T-helper 1 cell treated with Interleukin-12 subunit alpha and Interleukin-12 subunit beta and Interleukin-4 antibody, amounts not matched to agents 30 μg/mL and 1 μg/mL, for 36 hours (primary cell): ENCODE results near the gene CTCF.
A peak's percentile ranks its signal among the peaks of the same experiment; 100 is the strongest.

Experiments
- H3K27ac Mint-ChIP-seq: one replicate; pipeline ENCODE4 v1.8.0; 2021; ENCODE audit warnings: mild to moderate bottlenecking, mixed read lengths
- H3K27me3 Mint-ChIP-seq: one replicate; pipeline ENCODE4 v1.8.0; 2021; ENCODE audit warnings: low read depth, mixed read lengths
- H3K36me3 Mint-ChIP-seq: one replicate; pipeline ENCODE4 v1.8.0; 2021; ENCODE audit warnings: low read depth, mixed read lengths
- H3K4me1 Mint-ChIP-seq: one replicate; pipeline ENCODE4 v1.8.0; 2021; ENCODE audit warnings: low read depth, mixed read lengths
- H3K4me3 Mint-ChIP-seq: one replicate; pipeline ENCODE4 v1.8.0; 2021; ENCODE audit warnings: mild to moderate bottlenecking, moderate library complexity, mixed read lengths
- H3K9me3 Mint-ChIP-seq: one replicate; pipeline ENCODE4 v1.8.0; 2021; ENCODE audit warnings: mixed read lengths

Gene CTCF

GRCh38 chr16:67540756-67541155 is 21.6 kb upstream of the CTCF start:
- peaks cover 34% of the 10 kb centered on the region for H3K36me3 Mint-ChIP-seq
- H3K9me3 Mint-ChIP-seq = no peaks in the 10 kb centered on the region
- H3K4me3 Mint-ChIP-seq = peak overlapping the region; percentile 15
- peak overlapping the region; percentile 12 for H3K27ac Mint-ChIP-seq
- peaks cover 15% of the 10 kb centered on the region for H3K27me3 Mint-ChIP-seq
- H3K4me1 Mint-ChIP-seq = peaks cover 27% of the 10 kb centered on the region

GRCh38 chr16:67541391-67542263 is 20.7 kb upstream of the CTCF start:
- Mint-ChIP-seq H3K36me3 (peaks cover 34% of the 10 kb centered on the region), H3K27me3 (peaks cover 6% of the 10 kb centered on the region), H3K27ac (peak overlapping the region; percentile 38), H3K4me3 (no peak overlapping the region), H3K4me1 (peaks cover 29% of the 10 kb centered on the region), H3K9me3 (no peaks in the 10 kb centered on the region)

GRCh38 chr16:67542464-67542863 is 19.9 kb upstream of the CTCF start:
- Mint-ChIP-seq H3K27me3 (no peaks in the 10 kb centered on the region), H3K4me3 (peak overlapping the region; percentile 8), H3K36me3 (peaks cover 34% of the 10 kb centered on the region), H3K4me1 (peaks cover 31% of the 10 kb centered on the region), H3K9me3 (no peaks in the 10 kb centered on the region), H3K27ac (peak overlapping the region; percentile 74)

- peak overlapping the region; percentile 13 for H3K27ac Mint-ChIP-seq
- H3K4me1 Mint-ChIP-seq = peaks cover 36% of the 10 kb centered on the region
- peaks cover 34% of the 10 kb centered on the region for H3K36me3 Mint-ChIP-seq
- H3K9me3 Mint-ChIP-seq = no peaks in the 10 kb centered on the region
- H3K27me3 Mint-ChIP-seq = no peaks in the 10 kb centered on the region
- no peak overlapping the region for H3K4me3 Mint-ChIP-seq
These were observed 19.3 kb upstream of the CTCF start for GRCh38 chr16:67543036-67543435.

GRCh38 chr16:67543582-67543981 is 18.7 kb upstream of the CTCF start:
- peaks cover 34% of the 10 kb centered on the region for H3K36me3 Mint-ChIP-seq
- H3K4me3 Mint-ChIP-seq = no peak overlapping the region
- no peaks in the 10 kb centered on the region for H3K9me3 Mint-ChIP-seq
- peaks cover 41% of the 10 kb centered on the region for H3K4me1 Mint-ChIP-seq
- no peaks in the 10 kb centered on the region for H3K27me3 Mint-ChIP-seq
- peak overlapping the region; percentile 44 for H3K27ac Mint-ChIP-seq

GRCh38 chr16:67544329-67544841 is 17.9 kb upstream of the CTCF start:
- Mint-ChIP-seq H3K9me3 (no peaks in the 10 kb centered on the region), H3K4me1 (peaks cover 39% of the 10 kb centered on the region), H3K4me3 (no peak overlapping the region), H3K27ac (peak overlapping the region; percentile 44), H3K27me3 (no peaks in the 10 kb centered on the region), H3K36me3 (peaks cover 28% of the 10 kb centered on the region)

GRCh38 chr16:67544844-67545664 is 17.3 kb upstream of the CTCF start:
- H3K27ac Mint-ChIP-seq = no peak overlapping the region
- peaks cover 38% of the 10 kb centered on the region for H3K4me1 Mint-ChIP-seq
- no peak overlapping the region for H3K4me3 Mint-ChIP-seq
- H3K27me3 Mint-ChIP-seq = no peaks in the 10 kb centered on the region
- peaks cover 26% of the 10 kb centered on the region for H3K36me3 Mint-ChIP-seq
- H3K9me3 Mint-ChIP-seq = no peaks in the 10 kb centered on the region

- Mint-ChIP-seq H3K4me1 (peaks cover 39% of the 10 kb centered on the region), H3K27me3 (no peaks in the 10 kb centered on the region), H3K9me3 (no peaks in the 10 kb centered on the region), H3K4me3 (no peak overlapping the region), H3K36me3 (peaks cover 22% of the 10 kb centered on the region), H3K27ac (no peak overlapping the region)
These were observed 16.7 kb upstream of the CTCF start for GRCh38 chr16:67545665-67546024.

- no peak overlapping the region for H3K4me3 Mint-ChIP-seq
- no peaks in the 10 kb centered on the region for H3K9me3 Mint-ChIP-seq
- no peaks in the 10 kb centered on the region for H3K27me3 Mint-ChIP-seq
- peaks cover 19% of the 10 kb centered on the region for H3K36me3 Mint-ChIP-seq
- no peak overlapping the region for H3K27ac Mint-ChIP-seq
- H3K4me1 Mint-ChIP-seq = peaks cover 39% of the 10 kb centered on the region
These were observed 16.2 kb upstream of the CTCF start for GRCh38 chr16:67546091-67546501.

GRCh38 chr16:67546761-67547422 is 15.4 kb upstream of the CTCF start:
- Mint-ChIP-seq H3K9me3 (no peaks in the 10 kb centered on the region), H3K27ac (peak overlapping the region; percentile 87), H3K4me3 (no peak overlapping the region), H3K4me1 (peaks cover 40% of the 10 kb centered on the region), H3K36me3 (peaks cover 16% of the 10 kb centered on the region), H3K27me3 (no peaks in the 10 kb centered on the region)

GRCh38 chr16:67547423-67548264 is 14.7 kb upstream of the CTCF start:
- H3K27ac Mint-ChIP-seq = peak overlapping the region; percentile 87
- peaks cover 11% of the 10 kb centered on the region for H3K36me3 Mint-ChIP-seq
- H3K4me3 Mint-ChIP-seq = peak overlapping the region; percentile 53
- no peaks in the 10 kb centered on the region for H3K27me3 Mint-ChIP-seq
- peaks cover 42% of the 10 kb centered on the region for H3K4me1 Mint-ChIP-seq
- H3K9me3 Mint-ChIP-seq = no peaks in the 10 kb centered on the region

GRCh38 chr16:67548265-67549126 is 13.8 kb upstream of the CTCF start:
- H3K4me1 Mint-ChIP-seq = peaks cover 41% of the 10 kb centered on the region

GRCh38 chr16:67549240-67549639 is 13.1 kb upstream of the CTCF start:
- Mint-ChIP-seq H3K27ac (peak overlapping the region; percentile 13), H3K27me3 (no peaks in the 10 kb centered on the region), H3K36me3 (peaks cover 7% of the 10 kb centered on the region), H3K4me1 (peaks cover 43% of the 10 kb centered on the region), H3K4me3 (no peak overlapping the region), H3K9me3 (no peaks in the 10 kb centered on the region)

More at GRCh38 chr16:67548265-67549126, 13.8 kb upstream of the CTCF start:
- peak overlapping the region; percentile 87 for H3K27ac Mint-ChIP-seq
- H3K4me3 Mint-ChIP-seq = no peak overlapping the region
- H3K27me3 Mint-ChIP-seq = no peaks in the 10 kb centered on the region
- H3K9me3 Mint-ChIP-seq = no peaks in the 10 kb centered on the region
- peaks cover 8% of the 10 kb centered on the region for H3K36me3 Mint-ChIP-seq
